Ovary (tissue), 3 donors: ENCODE data around the gene MAD1L1.
"Not testable (repeated sequence)": the region's sequence is repeated elsewhere in the genome, so short reads cannot be mapped to it uniquely, and the experiment has no call there.

Experiments
- EP300 ChIP-seq: sonication (generic); formaldehyde crosslinking; IDR thresholded peaks from one replicate; pipeline ENCODE4 v1.6.1; 2017; ENCODE audit warnings: antibody characterized with exemption
- TF ChIP-seq, protein P1 (sequence below), 3 donors: fragments of 450-650 bp in 2 of 3; fragments of 200-600 bp in 1 of 3; IDR thresholded peaks; one replicate each; pipeline versions ENCODE4 v1.5.1 to v1.8.0; 2016 to 2022; ENCODE audit warnings: antibody characterized with exemption in 3 of 3, mild to moderate bottlenecking in 1 of 3
- donor health status: DM: no; HTN: no; CAD: no.

GRCh38 chr7:1838544-1838872, 394.2 kb downstream of the MAD1L1 start:
- TF ChIP-seq, protein P1, sequence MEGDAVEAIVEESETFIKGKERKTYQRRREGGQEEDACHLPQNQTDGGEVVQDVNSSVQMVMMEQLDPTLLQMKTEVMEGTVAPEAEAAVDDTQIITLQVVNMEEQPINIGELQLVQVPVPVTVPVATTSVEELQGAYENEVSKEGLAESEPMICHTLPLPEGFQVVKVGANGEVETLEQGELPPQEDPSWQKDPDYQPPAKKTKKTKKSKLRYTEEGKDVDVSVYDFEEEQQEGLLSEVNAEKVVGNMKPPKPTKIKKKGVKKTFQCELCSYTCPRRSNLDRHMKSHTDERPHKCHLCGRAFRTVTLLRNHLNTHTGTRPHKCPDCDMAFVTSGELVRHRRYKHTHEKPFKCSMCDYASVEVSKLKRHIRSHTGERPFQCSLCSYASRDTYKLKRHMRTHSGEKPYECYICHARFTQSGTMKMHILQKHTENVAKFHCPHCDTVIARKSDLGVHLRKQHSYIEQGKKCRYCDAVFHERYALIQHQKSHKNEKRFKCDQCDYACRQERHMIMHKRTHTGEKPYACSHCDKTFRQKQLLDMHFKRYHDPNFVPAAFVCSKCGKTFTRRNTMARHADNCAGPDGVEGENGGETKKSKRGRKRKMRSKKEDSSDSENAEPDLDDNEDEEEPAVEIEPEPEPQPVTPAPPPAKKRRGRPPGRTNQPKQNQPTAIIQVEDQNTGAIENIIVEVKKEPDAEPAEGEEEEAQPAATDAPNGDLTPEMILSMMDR (IDR thresholded peaks at IDR 0.05): not testable (repeated sequence)
- TF ChIP-seq EP300: not testable (repeated sequence)
